ENCODE measurements around the gene CCDC102B. TPM values are rescaled to one million over a fixed set of nuclear protein-coding genes. Genes with fewer than 3 reads are reported as not detected.

CCDC102B gene
- 1.2 TPM for polyA plus RNA-seq (2013, experiment 1 of 2)
- polyA plus RNA-seq (2013, experiment 2 of 2): 0.98 TPM

- Histone ChIP-seq H3K18ac (ENCODE audit: low read length) (no peak within 1 kb of the TSS), H3K4me2 (ENCODE audit: low read length) (no peak within 1 kb of the TSS), H2BK120ac (ENCODE audit: low read depth, low read length) (no peak within 1 kb of the TSS), H2BK15ac (replicated peaks; ENCODE audit: low read depth) (no peak within 1 kb of the TSS), H3K27ac (ENCODE audit: low read depth, low read length) (no peak within 1 kb of the TSS), H2AK5ac (ENCODE audit: low read length) (no peak within 1 kb of the TSS), H3K4ac (ENCODE audit: low read depth, low read length) (no peak within 1 kb of the TSS), H3K56ac (ENCODE audit: low read length) (no peak within 1 kb of the TSS), H4K5ac (ENCODE audit: low read length) (no peak within 1 kb of the TSS), H4K8ac (ENCODE audit: low read depth, low read length) (no peak within 1 kb of the TSS), H3K4me1 (ENCODE audit: control insufficient read depth, low read depth, low read length) (no peaks in the 10 kb centered on the region), H3K79me1 (ENCODE audit: low read length) (no peaks in the 10 kb centered on the region), H2BK5ac (ENCODE audit: low read length) (no peak within 1 kb of the TSS), H3K23ac (ENCODE audit: low read length) (no peak within 1 kb of the TSS), H3K27me3 (ENCODE audit: insufficient read depth, low read length, poor library complexity) (no peaks in the 10 kb centered on the region), H3K79me2 (ENCODE audit: control insufficient read depth, insufficient read depth, low read length) (no peaks in the 10 kb centered on the region), H3K36me3 (ENCODE audit: control insufficient read depth, insufficient read depth, low read length) (no peaks in the 10 kb centered on the region), H3K4me3 (ENCODE audit: low read length) (no peak within 1 kb of the TSS), H3K9ac (ENCODE audit: low read length) (no peak within 1 kb of the TSS)
- no peak for DNase-seq
- WGBS (ENCODE audit: extremely low coverage, insufficient coverage, low lambda C conversion rate): no CpG with 5 or more reads among the region's 1 CpG
Observed at GRCh38 chr18:68797871-68798270, at the start of gene CCDC102B. CCDC102B (plus strand) TSS chr18:68798080; CDS start chr18:68836764, 38,684 bp downstream.

- no peaks in the 10 kb centered on the region for H3K79me1 ChIP-seq (ENCODE audit: low read length)
- no peak overlapping the region for H2BK15ac ChIP-seq (replicated peaks; ENCODE audit: low read depth)
- no peak overlapping the region for H2BK120ac ChIP-seq (ENCODE audit: low read depth, low read length)
- no peaks in the 10 kb centered on the region for H3K27me3 ChIP-seq (ENCODE audit: insufficient read depth, low read length, poor library complexity)
- H3K4me3 ChIP-seq (ENCODE audit: low read length): no peak overlapping the region
- H3K36me3 ChIP-seq (ENCODE audit: control insufficient read depth, insufficient read depth, low read length): no peaks in the 10 kb centered on the region
- DNase-seq: no peak
- no peak overlapping the region for H3K56ac ChIP-seq (ENCODE audit: low read length)
- no peak overlapping the region for H3K4ac ChIP-seq (ENCODE audit: low read depth, low read length)
- H3K4me1 ChIP-seq (ENCODE audit: control insufficient read depth, low read depth, low read length): no peaks in the 10 kb centered on the region
- no peak overlapping the region for H4K8ac ChIP-seq (ENCODE audit: low read depth, low read length)
- H3K18ac ChIP-seq (ENCODE audit: low read length): no peak overlapping the region
- no CpG with 5 or more reads among the region's 1 CpG for WGBS (ENCODE audit: extremely low coverage, insufficient coverage, low lambda C conversion rate)
- H3K27ac ChIP-seq (ENCODE audit: low read depth, low read length): no peak overlapping the region
- H4K5ac ChIP-seq (ENCODE audit: low read length): no peak overlapping the region
- H3K23ac ChIP-seq (ENCODE audit: low read length): no peak overlapping the region
- no peak overlapping the region for H3K9ac ChIP-seq (ENCODE audit: low read length)
- H3K79me2 ChIP-seq (ENCODE audit: control insufficient read depth, insufficient read depth, low read length): no peaks in the 10 kb centered on the region
- no peak overlapping the region for H2BK5ac ChIP-seq (ENCODE audit: low read length)
- no peak overlapping the region for H3K4me2 ChIP-seq (ENCODE audit: low read length)
- no peak overlapping the region for H2AK5ac ChIP-seq (ENCODE audit: low read length)
Observed at GRCh38 chr18:68757126-68757525, 40.8 kb upstream of the CCDC102B start.

- Histone ChIP-seq H3K79me2 (ENCODE audit: control insufficient read depth, insufficient read depth, low read length) (no peaks in the 10 kb centered on the region), H2AK5ac (ENCODE audit: low read length) (no peak overlapping the region), H3K9ac (ENCODE audit: low read length) (no peak overlapping the region), H2BK15ac (replicated peaks; ENCODE audit: low read depth) (no peak overlapping the region), H3K56ac (ENCODE audit: low read length) (no peak overlapping the region), H4K8ac (ENCODE audit: low read depth, low read length) (no peak overlapping the region), H3K27ac (ENCODE audit: low read depth, low read length) (no peak overlapping the region), H3K4me2 (ENCODE audit: low read length) (no peak overlapping the region), H3K79me1 (ENCODE audit: low read length) (no peaks in the 10 kb centered on the region), H3K23ac (ENCODE audit: low read length) (no peak overlapping the region), H3K36me3 (ENCODE audit: control insufficient read depth, insufficient read depth, low read length) (no peaks in the 10 kb centered on the region), H3K27me3 (ENCODE audit: insufficient read depth, low read length, poor library complexity) (no peaks in the 10 kb centered on the region), H4K5ac (ENCODE audit: low read length) (no peak overlapping the region), H3K4me3 (ENCODE audit: low read length) (no peak overlapping the region), H3K18ac (ENCODE audit: low read length) (no peak overlapping the region), H3K4me1 (ENCODE audit: control insufficient read depth, low read depth, low read length) (no peaks in the 10 kb centered on the region), H2BK120ac (ENCODE audit: low read depth, low read length) (no peak overlapping the region), H2BK5ac (ENCODE audit: low read length) (no peak overlapping the region), H3K4ac (ENCODE audit: low read depth, low read length) (no peak overlapping the region)
- no peak for DNase-seq
- WGBS (ENCODE audit: extremely low coverage, insufficient coverage, low lambda C conversion rate): no CpG with 5 or more reads among the region's 2 CpGs
Observed at GRCh38 chr18:68759308-68759707, 38.6 kb upstream of the CCDC102B start.

- H2BK15ac ChIP-seq (replicated peaks; ENCODE audit: low read depth): no peak overlapping the region
- WGBS (ENCODE audit: extremely low coverage, insufficient coverage, low lambda C conversion rate): no CpG with 5 or more reads among the region's 2 CpGs
- H4K5ac ChIP-seq (ENCODE audit: low read length): no peak overlapping the region
- no peak overlapping the region for H4K8ac ChIP-seq (ENCODE audit: low read depth, low read length)
- H3K9ac ChIP-seq (ENCODE audit: low read length): no peak overlapping the region
- no peaks in the 10 kb centered on the region for H3K4me1 ChIP-seq (ENCODE audit: control insufficient read depth, low read depth, low read length)
- H3K4ac ChIP-seq (ENCODE audit: low read depth, low read length): no peak overlapping the region
- H3K4me3 ChIP-seq (ENCODE audit: low read length): no peak overlapping the region
- H2BK5ac ChIP-seq (ENCODE audit: low read length): no peak overlapping the region
- H3K4me2 ChIP-seq (ENCODE audit: low read length): no peak overlapping the region
- no peak for DNase-seq
- H3K36me3 ChIP-seq (ENCODE audit: control insufficient read depth, insufficient read depth, low read length): no peaks in the 10 kb centered on the region
- H3K79me1 ChIP-seq (ENCODE audit: low read length): no peaks in the 10 kb centered on the region
- H3K27me3 ChIP-seq (ENCODE audit: insufficient read depth, low read length, poor library complexity): no peaks in the 10 kb centered on the region
- H3K18ac ChIP-seq (ENCODE audit: low read length): no peak overlapping the region
- no peaks in the 10 kb centered on the region for H3K79me2 ChIP-seq (ENCODE audit: control insufficient read depth, insufficient read depth, low read length)
- H2AK5ac ChIP-seq (ENCODE audit: low read length): no peak overlapping the region
- no peak overlapping the region for H2BK120ac ChIP-seq (ENCODE audit: low read depth, low read length)
- H3K56ac ChIP-seq (ENCODE audit: low read length): no peak overlapping the region
- H3K27ac ChIP-seq (ENCODE audit: low read depth, low read length): no peak overlapping the region
- H3K23ac ChIP-seq (ENCODE audit: low read length): no peak overlapping the region
Observed at GRCh38 chr18:68763083-68763482, 34.8 kb upstream of the CCDC102B start.

DNA sequence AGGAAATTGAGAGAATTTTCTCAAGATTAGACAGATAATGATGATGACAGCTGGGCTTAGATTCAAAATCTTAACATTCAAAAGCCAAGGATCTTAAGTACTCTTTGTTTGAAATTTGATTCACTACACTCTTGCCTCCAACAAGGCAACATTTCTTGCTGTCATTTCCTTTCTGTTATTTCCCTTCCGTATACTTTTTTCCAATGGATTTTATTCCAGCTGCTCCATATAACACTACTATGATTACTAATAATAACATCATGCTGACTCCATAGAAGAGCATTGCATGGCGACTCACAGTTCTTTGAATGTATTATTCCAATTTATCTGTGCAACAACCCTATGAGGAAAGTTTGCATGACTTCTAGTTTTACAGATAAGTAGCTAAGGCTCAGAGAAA, 33.9 kb upstream of the CCDC102B start:
- Histone ChIP-seq H3K4me3 (ENCODE audit: low read length) (no peak overlapping the region), H3K4ac (ENCODE audit: low read depth, low read length) (no peak overlapping the region), H3K79me1 (ENCODE audit: low read length) (no peaks in the 10 kb centered on the region), H3K56ac (ENCODE audit: low read length) (no peak overlapping the region), H2BK15ac (replicated peaks; ENCODE audit: low read depth) (no peak overlapping the region), H3K27ac (ENCODE audit: low read depth, low read length) (no peak overlapping the region), H3K36me3 (ENCODE audit: control insufficient read depth, insufficient read depth, low read length) (no peaks in the 10 kb centered on the region), H2AK5ac (ENCODE audit: low read length) (no peak overlapping the region), H3K79me2 (ENCODE audit: control insufficient read depth, insufficient read depth, low read length) (no peaks in the 10 kb centered on the region), H2BK120ac (ENCODE audit: low read depth, low read length) (no peak overlapping the region), H4K5ac (ENCODE audit: low read length) (no peak overlapping the region), H3K4me2 (ENCODE audit: low read length) (no peak overlapping the region), H2BK5ac (ENCODE audit: low read length) (no peak overlapping the region), H3K23ac (ENCODE audit: low read length) (no peak overlapping the region), H3K27me3 (ENCODE audit: insufficient read depth, low read length, poor library complexity) (no peaks in the 10 kb centered on the region), H4K8ac (ENCODE audit: low read depth, low read length) (no peak overlapping the region), H3K4me1 (ENCODE audit: control insufficient read depth, low read depth, low read length) (no peaks in the 10 kb centered on the region), H3K18ac (ENCODE audit: low read length) (no peak overlapping the region), H3K9ac (ENCODE audit: low read length) (no peak overlapping the region)
- WGBS (ENCODE audit: extremely low coverage, insufficient coverage, low lambda C conversion rate): no CpG with 5 or more reads among the region's 2 CpGs
- DNase-seq: no peak

DNA sequence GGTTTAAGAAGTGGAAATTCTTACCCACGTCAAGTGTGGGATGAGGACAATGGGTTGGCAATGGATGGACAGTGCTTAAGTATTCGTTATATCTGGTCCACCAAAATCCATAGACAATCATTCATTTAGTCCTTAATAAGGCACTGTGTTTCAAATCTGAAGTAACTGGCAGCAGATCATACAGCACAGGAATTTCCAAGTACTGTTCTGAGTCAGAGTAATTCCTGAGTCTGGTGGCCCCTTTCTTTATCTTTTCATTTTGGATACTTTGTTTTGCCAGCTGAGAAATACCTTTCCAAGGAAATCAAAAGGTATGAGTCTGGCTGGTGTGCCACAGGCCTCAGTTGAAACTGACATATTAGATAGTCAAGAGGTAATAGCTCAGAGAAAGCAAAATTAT, 31.4 kb upstream of the CCDC102B start:
- no peaks in the 10 kb centered on the region for H3K36me3 ChIP-seq (ENCODE audit: control insufficient read depth, insufficient read depth, low read length)
- H2AK5ac ChIP-seq (ENCODE audit: low read length): no peak overlapping the region
- H3K4ac ChIP-seq (ENCODE audit: low read depth, low read length): no peak overlapping the region
- no peak overlapping the region for H4K8ac ChIP-seq (ENCODE audit: low read depth, low read length)
- H2BK15ac ChIP-seq (replicated peaks; ENCODE audit: low read depth): no peak overlapping the region
- H3K79me1 ChIP-seq (ENCODE audit: low read length): no peaks in the 10 kb centered on the region
- H3K23ac ChIP-seq (ENCODE audit: low read length): no peak overlapping the region
- no peak overlapping the region for H3K4me3 ChIP-seq (ENCODE audit: low read length)
- H3K79me2 ChIP-seq (ENCODE audit: control insufficient read depth, insufficient read depth, low read length): no peaks in the 10 kb centered on the region
- no peak overlapping the region for H3K56ac ChIP-seq (ENCODE audit: low read length)
- H3K4me2 ChIP-seq (ENCODE audit: low read length): no peak overlapping the region
- WGBS (ENCODE audit: extremely low coverage, insufficient coverage, low lambda C conversion rate): no CpG with 5 or more reads among the region's 2 CpGs
- no peak overlapping the region for H3K27ac ChIP-seq (ENCODE audit: low read depth, low read length)
- no peak overlapping the region for H2BK5ac ChIP-seq (ENCODE audit: low read length)
- no peaks in the 10 kb centered on the region for H3K27me3 ChIP-seq (ENCODE audit: insufficient read depth, low read length, poor library complexity)
- H2BK120ac ChIP-seq (ENCODE audit: low read depth, low read length): no peak overlapping the region
- H3K9ac ChIP-seq (ENCODE audit: low read length): no peak overlapping the region
- no peak overlapping the region for H4K5ac ChIP-seq (ENCODE audit: low read length)
- DNase-seq: no peak
- H3K18ac ChIP-seq (ENCODE audit: low read length): no peak overlapping the region
- H3K4me1 ChIP-seq (ENCODE audit: control insufficient read depth, low read depth, low read length): no peaks in the 10 kb centered on the region

All from mesendoderm (in vitro differentiated cells).